ENCODE results near the gene PCBP3. TPM values are rescaled to one million over a fixed set of nuclear protein-coding genes. Genes with fewer than 3 reads are reported as not detected.

The PCBP3 gene
- total and polyA plus RNA-seq, 4 donors: 0.36 to 1.6 (median 0.42) TPM

GRCh38 chr21:45635271-45636151 is 8.0 kb upstream of the PCBP3 start:
- H3K36me3 ChIP-seq (ENCODE audit: control insufficient read depth in 4 of 4, insufficient read depth in 3 of 4, low read depth in 1 of 4, low read length in 3 of 4): no peaks in the 10 kb centered on the region
- H3K4me3 ChIP-seq (ENCODE audit: low read depth in 1 of 3, low read length in 3 of 3): no peak overlapping the region
- H3K27me3 ChIP-seq (ENCODE audit: control insufficient read depth in 4 of 4, insufficient read depth in 4 of 4, low read length in 3 of 4): no peaks in the 10 kb centered on the region
- 78% methylated on average over 7 of the region's 7 CpGs for WGBS
- no peaks in the 10 kb centered on the region for H3K4me1 ChIP-seq (ENCODE audit: control insufficient read depth in 4 of 4, insufficient read depth in 4 of 4, low read length in 3 of 4)
- H3K9me3 ChIP-seq (ENCODE audit: control insufficient read depth in 4 of 4, low read length in 3 of 4): no peaks in the 10 kb centered on the region
- no peak overlapping the region for H3K9ac ChIP-seq (ENCODE audit: low read depth in 1 of 2, low read length in 2 of 2)
- DNase-seq (ENCODE audit: low spot score): no peak
- H3K27ac ChIP-seq (ENCODE audit: low read depth in 1 of 2, low read length in 2 of 2): no peak overlapping the region
- TF ChIP-seq HNF4A (conservative IDR thresholded peaks at IDR 0.05): no peak
- TF ChIP-seq, protein P1, sequence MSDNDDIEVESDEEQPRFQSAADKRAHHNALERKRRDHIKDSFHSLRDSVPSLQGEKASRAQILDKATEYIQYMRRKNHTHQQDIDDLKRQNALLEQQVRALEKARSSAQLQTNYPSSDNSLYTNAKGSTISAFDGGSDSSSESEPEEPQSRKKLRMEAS (IDR thresholded peaks at IDR 0.05): no peak
- no peak for TF ChIP-seq EGR1 (IDR thresholded peaks at IDR 0.05; ENCODE audit: low read depth in 2 of 2)
- TF ChIP-seq, protein P2, sequence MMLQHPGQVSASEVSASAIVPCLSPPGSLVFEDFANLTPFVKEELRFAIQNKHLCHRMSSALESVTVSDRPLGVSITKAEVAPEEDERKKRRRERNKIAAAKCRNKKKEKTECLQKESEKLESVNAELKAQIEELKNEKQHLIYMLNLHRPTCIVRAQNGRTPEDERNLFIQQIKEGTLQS (IDR thresholded peaks at IDR 0.05): no peak
- no peak for TF ChIP-seq HNF4G (IDR thresholded peaks at IDR 0.05)
- TF ChIP-seq, protein P3, sequence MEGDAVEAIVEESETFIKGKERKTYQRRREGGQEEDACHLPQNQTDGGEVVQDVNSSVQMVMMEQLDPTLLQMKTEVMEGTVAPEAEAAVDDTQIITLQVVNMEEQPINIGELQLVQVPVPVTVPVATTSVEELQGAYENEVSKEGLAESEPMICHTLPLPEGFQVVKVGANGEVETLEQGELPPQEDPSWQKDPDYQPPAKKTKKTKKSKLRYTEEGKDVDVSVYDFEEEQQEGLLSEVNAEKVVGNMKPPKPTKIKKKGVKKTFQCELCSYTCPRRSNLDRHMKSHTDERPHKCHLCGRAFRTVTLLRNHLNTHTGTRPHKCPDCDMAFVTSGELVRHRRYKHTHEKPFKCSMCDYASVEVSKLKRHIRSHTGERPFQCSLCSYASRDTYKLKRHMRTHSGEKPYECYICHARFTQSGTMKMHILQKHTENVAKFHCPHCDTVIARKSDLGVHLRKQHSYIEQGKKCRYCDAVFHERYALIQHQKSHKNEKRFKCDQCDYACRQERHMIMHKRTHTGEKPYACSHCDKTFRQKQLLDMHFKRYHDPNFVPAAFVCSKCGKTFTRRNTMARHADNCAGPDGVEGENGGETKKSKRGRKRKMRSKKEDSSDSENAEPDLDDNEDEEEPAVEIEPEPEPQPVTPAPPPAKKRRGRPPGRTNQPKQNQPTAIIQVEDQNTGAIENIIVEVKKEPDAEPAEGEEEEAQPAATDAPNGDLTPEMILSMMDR (IDR thresholded peaks at IDR 0.05; ENCODE audit: low read depth, low read length, missing input control): no peak
- TF ChIP-seq RAD21 (IDR thresholded peaks at IDR 0.05): no peak
- no peak for TF ChIP-seq ZBTB33 (IDR thresholded peaks at IDR 0.05)
- no peak for TF ChIP-seq YY1 (IDR thresholded peaks at IDR 0.05)
- no peak for TF ChIP-seq TAF1 (conservative IDR thresholded peaks at IDR 0.05)
- TF ChIP-seq RXRA (IDR thresholded peaks at IDR 0.05): no peak
- TF ChIP-seq REST (IDR thresholded peaks at IDR 0.05): no peak
- TF ChIP-seq SP1 (IDR thresholded peaks at IDR 0.05): no peak

GRCh38 chr21:45636459-45636858 is 7.1 kb upstream of the PCBP3 start:
- H3K9me3 ChIP-seq (ENCODE audit: control insufficient read depth in 4 of 4, low read length in 3 of 4): no peaks in the 10 kb centered on the region
- 88% methylated on average over 3 of the region's 3 CpGs for WGBS
- TF ChIP-seq FOXA1 (IDR thresholded peaks at IDR 0.05) (no peak), HNF4A (conservative IDR thresholded peaks at IDR 0.05) (no peak), NR2F2 (IDR thresholded peaks at IDR 0.05) (no peak), HNF4G (IDR thresholded peaks at IDR 0.05) (no peak), SP1 (IDR thresholded peaks at IDR 0.05) (no peak), REST (IDR thresholded peaks at IDR 0.05) (no peak), RAD21 (IDR thresholded peaks at IDR 0.05) (no peak), RXRA (IDR thresholded peaks at IDR 0.05) (no peak), YY1 (IDR thresholded peaks at IDR 0.05) (no peak)
- TF ChIP-seq, protein P1 (IDR thresholded peaks at IDR 0.05): no peak
- no peak overlapping the region for H3K27ac ChIP-seq (ENCODE audit: low read depth in 1 of 2, low read length in 2 of 2)
- no peaks in the 10 kb centered on the region for H3K4me1 ChIP-seq (ENCODE audit: control insufficient read depth in 4 of 4, insufficient read depth in 4 of 4, low read length in 3 of 4)
- H3K36me3 ChIP-seq (ENCODE audit: control insufficient read depth in 4 of 4, insufficient read depth in 3 of 4, low read depth in 1 of 4, low read length in 3 of 4): no peaks in the 10 kb centered on the region
- no peak overlapping the region for H3K4me3 ChIP-seq (ENCODE audit: low read depth in 1 of 3, low read length in 3 of 3)
- H3K27me3 ChIP-seq (ENCODE audit: control insufficient read depth in 4 of 4, insufficient read depth in 4 of 4, low read length in 3 of 4): no peaks in the 10 kb centered on the region
- no peak overlapping the region for H3K9ac ChIP-seq (ENCODE audit: low read depth in 1 of 2, low read length in 2 of 2)
- DNase-seq (ENCODE audit: low spot score): no peak
